GM23338 (cell line): ENCODE data around the gene LGALS7. TPM values are rescaled to one million over a fixed set of nuclear protein-coding genes. Genes with fewer than 3 reads are reported as not detected.
"Not testable (repeated sequence)": the region's sequence is repeated elsewhere in the genome, so short reads cannot be mapped to it uniquely, and the experiment has no call there.

Source experiments
- ATAC-seq: fragments of 200-7000 bp; cut with Tn5 transposase; 3 replicates; pipeline ENCODE4 v1.9.1; 2020
- DNase-seq: peaks from one replicate; pipeline ENCODE4 v3.0.0-alpha.2; 2015; ENCODE audit warnings: low spot score
- H2AFZ ChIP-seq: fragments of 200-600 bp; sonication (generic); 2 replicates; pipeline ENCODE4 v1.8.0; 2016; ENCODE audit warnings: antibody characterized with exemption, mild to moderate bottlenecking, moderate library complexity
- H3F3A ChIP-seq: fragments of 200-600 bp; sonication (generic); replicated peaks from 2 replicates; pipeline ENCODE4 v1.8.0; 2017; ENCODE audit warnings: antibody characterized with exemption, mixed run types, low read depth
- H3K27ac ChIP-seq: fragments of 200-600 bp; sonication (generic); 2 replicates; pipeline ENCODE4 v1.6.1; 2016; ENCODE audit warnings: low read depth
- H3K27me3 ChIP-seq: fragments of 200-600 bp; sonication (generic); 2 replicates; pipeline ENCODE4 v1.8.0; 2016; ENCODE audit warnings: mild to moderate bottlenecking, mixed run types, moderate library complexity; ENCODE audit not compliant: insufficient read depth
- H3K36me3 ChIP-seq: fragments of 200-600 bp; sonication (generic); 2 replicates; pipeline ENCODE4 v1.8.0; 2016; ENCODE audit warnings: mild to moderate bottlenecking; ENCODE audit not compliant: insufficient read depth
- H3K4me1 ChIP-seq: fragments of 200-600 bp; sonication (generic); 2 replicates; pipeline ENCODE4 v1.8.0; 2016; ENCODE audit warnings: mild to moderate bottlenecking, moderate library complexity; ENCODE audit not compliant: insufficient read depth
- H3K4me2 ChIP-seq: fragments of 200-600 bp; sonication (generic); 2 replicates; pipeline ENCODE4 v1.7.1; 2017; ENCODE audit warnings: mixed run types
- H3K4me3 ChIP-seq: fragments of 200-600 bp; sonication (generic); 2 replicates; pipeline ENCODE4 v1.6.1; 2016; ENCODE audit warnings: mixed run types
- H3K79me2 ChIP-seq: fragments of 200-600 bp; sonication (generic); replicated peaks from 2 replicates; pipeline ENCODE4 v1.8.0; 2017; ENCODE audit warnings: mild to moderate bottlenecking; ENCODE audit not compliant: insufficient read depth
- H3K9me2 ChIP-seq: fragments of 200-600 bp; sonication (generic); 2 replicates; pipeline ENCODE4 v1.8.0; 2017; ENCODE audit not compliant: insufficient read depth
- H4K20me1 ChIP-seq: fragments of 200-600 bp; sonication (generic); replicated peaks from 2 replicates; pipeline ENCODE4 v1.8.0; 2017; ENCODE audit warnings: mild to moderate bottlenecking; ENCODE audit not compliant: insufficient read depth
- H3K27ac Mint-ChIP-seq: 2 replicates; pipeline ENCODE4 v1.8.0; 2020; ENCODE audit warnings: inconsistent platforms, mild to moderate bottlenecking, moderate library complexity, mixed read lengths
- H3K27me3 Mint-ChIP-seq: 3 replicates; pipeline ENCODE4 v1.8.0; 2022; ENCODE audit warnings: low read depth, mild to moderate bottlenecking, moderate library complexity, mixed read lengths, inconsistent platforms; ENCODE audit not compliant: insufficient read depth, poor library complexity
- H3K36me3 Mint-ChIP-seq: 3 replicates; pipeline ENCODE4 v1.8.0; 2021; ENCODE audit warnings: low read depth, mild to moderate bottlenecking, inconsistent platforms, moderate library complexity, mixed read lengths
- H3K4me1 Mint-ChIP-seq: 3 replicates; pipeline ENCODE4 v1.8.0; 2020; ENCODE audit warnings: mild to moderate bottlenecking, inconsistent platforms, mixed read lengths
- H3K4me3 Mint-ChIP-seq: 3 replicates; pipeline ENCODE4 v1.8.0; 2021; ENCODE audit warnings: moderate library complexity, mild to moderate bottlenecking, inconsistent platforms, mixed read lengths
- H3K9me3 Mint-ChIP-seq: 3 replicates; pipeline ENCODE4 v1.8.0; 2020; ENCODE audit warnings: moderate library complexity, mild to moderate bottlenecking, inconsistent platforms, mixed read lengths
- ETS1 ChIP-seq: IDR thresholded peaks from 2 replicates; pipeline ENCODE4 v1.6.1; 2016; ENCODE audit warnings: antibody characterized with exemption
- ZNF114 ChIP-seq: fragments of 250-450 bp; sonication (Bioruptor Pico); IDR thresholded peaks from 2 replicates; pipeline ENCODE4 v1.5.0; 2020; ENCODE audit warnings: mild to moderate bottlenecking, moderate library complexity
- polyA plus RNA-seq: library from polyadenylated mRNA; unstranded; fragments of >200 nt; fragmentation: Nextera tagmentation; extraction: Ambion mirVana; gene quantifications from 2 replicates; pipeline ENCODE4 v1.2.1, GENCODE V29; 2016
- total RNA-seq: library from RNA; depleted of rRNA; stranded (reverse); fragments of >200 nt; shearing (Covaris generic); gene quantifications from 2 replicates; pipeline ENCODE4 v1.2.3, GENCODE V29; 2014
- TF ChIP-seq, protein P1 (sequence below): fragments of 250-450 bp; sonication (Bioruptor Pico); IDR thresholded peaks from 2 replicates; pipeline ENCODE4 v1.5.0; 2020; ENCODE audit warnings: mild to moderate bottlenecking, moderate library complexity
- TF ChIP-seq, protein P2 (sequence below), 2 experiments: fragments of 200-600 bp in 1 of 2; sonication (generic) in 1 of 2; conservative IDR thresholded peaks; 2 replicates each; pipeline versions ENCODE4 v1.5.1 to v1.6.1; 2016 to 2017; ENCODE audit warnings: antibody characterized with exemption in 2 of 2, low read depth in 2 of 2, mild to moderate bottlenecking in 2 of 2, moderate library complexity in 1 of 2

LGALS7 gene
- total and polyA plus RNA-seq, 2 experiments from 2014 or later = 1.6 TPM; not detected in 1

DNA sequence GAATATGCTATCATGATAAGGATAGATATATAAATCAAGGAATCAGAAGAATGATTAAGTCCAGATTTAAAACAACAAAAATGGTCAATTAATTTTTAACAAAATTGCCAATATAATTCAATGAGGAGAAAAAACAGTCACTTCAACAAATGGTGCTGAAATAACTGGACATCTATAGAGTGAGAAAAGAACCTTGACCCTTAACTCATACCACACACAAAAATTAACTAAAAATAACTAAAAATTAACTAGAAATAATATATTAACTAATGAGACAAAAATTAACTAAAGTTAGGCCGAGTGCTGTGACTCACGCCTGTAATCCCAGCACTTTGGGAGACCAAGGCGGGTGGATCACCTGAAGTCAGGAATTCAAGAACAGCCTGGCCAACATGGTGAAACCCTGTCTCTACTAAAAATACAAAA is 9.5 kb downstream of the LGALS7 start (continued):
- TF ChIP-seq, protein P1, sequence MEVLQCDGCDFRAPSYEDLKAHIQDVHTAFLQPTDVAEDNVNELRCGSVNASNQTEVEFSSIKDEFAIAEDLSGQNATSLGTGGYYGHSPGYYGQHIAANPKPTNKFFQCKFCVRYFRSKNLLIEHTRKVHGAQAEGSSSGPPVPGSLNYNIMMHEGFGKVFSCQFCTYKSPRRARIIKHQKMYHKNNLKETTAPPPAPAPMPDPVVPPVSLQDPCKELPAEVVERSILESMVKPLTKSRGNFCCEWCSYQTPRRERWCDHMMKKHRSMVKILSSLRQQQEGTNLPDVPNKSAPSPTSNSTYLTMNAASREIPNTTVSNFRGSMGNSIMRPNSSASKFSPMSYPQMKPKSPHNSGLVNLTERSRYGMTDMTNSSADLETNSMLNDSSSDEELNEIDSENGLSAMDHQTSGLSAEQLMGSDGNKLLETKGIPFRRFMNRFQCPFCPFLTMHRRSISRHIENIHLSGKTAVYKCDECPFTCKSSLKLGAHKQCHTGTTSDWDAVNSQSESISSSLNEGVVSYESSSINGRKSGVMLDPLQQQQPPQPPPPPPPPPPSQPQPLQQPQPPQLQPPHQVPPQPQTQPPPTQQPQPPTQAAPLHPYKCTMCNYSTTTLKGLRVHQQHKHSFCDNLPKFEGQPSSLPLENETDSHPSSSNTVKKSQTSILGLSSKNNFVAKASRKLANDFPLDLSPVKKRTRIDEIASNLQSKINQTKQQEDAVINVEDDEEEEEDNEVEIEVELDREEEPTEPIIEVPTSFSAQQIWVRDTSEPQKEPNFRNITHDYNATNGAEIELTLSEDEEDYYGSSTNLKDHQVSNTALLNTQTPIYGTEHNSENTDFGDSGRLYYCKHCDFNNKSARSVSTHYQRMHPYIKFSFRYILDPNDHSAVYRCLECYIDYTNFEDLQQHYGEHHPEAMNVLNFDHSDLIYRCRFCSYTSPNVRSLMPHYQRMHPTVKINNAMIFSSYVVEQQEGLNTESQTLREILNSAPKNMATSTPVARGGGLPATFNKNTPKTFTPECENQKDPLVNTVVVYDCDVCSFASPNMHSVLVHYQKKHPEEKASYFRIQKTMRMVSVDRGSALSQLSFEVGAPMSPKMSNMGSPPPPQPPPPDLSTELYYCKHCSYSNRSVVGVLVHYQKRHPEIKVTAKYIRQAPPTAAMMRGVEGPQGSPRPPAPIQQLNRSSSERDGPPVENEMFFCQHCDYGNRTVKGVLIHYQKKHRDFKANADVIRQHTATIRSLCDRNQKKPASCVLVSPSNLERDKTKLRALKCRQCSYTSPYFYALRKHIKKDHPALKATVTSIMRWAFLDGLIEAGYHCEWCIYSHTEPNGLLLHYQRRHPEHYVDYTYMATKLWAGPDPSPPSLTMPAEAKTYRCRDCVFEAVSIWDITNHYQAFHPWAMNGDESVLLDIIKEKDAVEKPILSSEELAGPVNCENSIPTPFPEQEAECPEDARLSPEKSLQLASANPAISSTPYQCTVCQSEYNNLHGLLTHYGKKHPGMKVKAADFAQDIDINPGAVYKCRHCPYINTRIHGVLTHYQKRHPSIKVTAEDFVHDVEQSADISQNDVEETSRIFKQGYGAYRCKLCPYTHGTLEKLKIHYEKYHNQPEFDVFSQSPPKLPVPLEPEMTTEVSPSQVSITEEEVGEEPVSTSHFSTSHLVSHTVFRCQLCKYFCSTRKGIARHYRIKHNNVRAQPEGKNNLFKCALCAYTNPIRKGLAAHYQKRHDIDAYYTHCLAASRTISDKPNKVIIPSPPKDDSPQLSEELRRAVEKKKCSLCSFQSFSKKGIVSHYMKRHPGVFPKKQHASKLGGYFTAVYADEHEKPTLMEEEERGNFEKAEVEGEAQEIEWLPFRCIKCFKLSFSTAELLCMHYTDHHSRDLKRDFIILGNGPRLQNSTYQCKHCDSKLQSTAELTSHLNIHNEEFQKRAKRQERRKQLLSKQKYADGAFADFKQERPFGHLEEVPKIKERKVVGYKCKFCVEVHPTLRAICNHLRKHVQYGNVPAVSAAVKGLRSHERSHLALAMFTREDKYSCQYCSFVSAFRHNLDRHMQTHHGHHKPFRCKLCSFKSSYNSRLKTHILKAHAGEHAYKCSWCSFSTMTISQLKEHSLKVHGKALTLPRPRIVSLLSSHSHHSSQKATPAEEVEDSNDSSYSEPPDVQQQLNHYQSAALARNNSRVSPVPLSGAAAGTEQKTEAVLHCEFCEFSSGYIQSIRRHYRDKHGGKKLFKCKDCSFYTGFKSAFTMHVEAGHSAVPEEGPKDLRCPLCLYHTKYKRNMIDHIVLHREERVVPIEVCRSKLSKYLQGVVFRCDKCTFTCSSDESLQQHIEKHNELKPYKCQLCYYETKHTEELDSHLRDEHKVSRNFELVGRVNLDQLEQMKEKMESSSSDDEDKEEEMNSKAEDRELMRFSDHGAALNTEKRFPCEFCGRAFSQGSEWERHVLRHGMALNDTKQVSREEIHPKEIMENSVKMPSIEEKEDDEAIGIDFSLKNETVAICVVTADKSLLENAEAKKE = no peak
- no peak for TF ChIP-seq ETS1
- TF ChIP-seq, protein P2, sequence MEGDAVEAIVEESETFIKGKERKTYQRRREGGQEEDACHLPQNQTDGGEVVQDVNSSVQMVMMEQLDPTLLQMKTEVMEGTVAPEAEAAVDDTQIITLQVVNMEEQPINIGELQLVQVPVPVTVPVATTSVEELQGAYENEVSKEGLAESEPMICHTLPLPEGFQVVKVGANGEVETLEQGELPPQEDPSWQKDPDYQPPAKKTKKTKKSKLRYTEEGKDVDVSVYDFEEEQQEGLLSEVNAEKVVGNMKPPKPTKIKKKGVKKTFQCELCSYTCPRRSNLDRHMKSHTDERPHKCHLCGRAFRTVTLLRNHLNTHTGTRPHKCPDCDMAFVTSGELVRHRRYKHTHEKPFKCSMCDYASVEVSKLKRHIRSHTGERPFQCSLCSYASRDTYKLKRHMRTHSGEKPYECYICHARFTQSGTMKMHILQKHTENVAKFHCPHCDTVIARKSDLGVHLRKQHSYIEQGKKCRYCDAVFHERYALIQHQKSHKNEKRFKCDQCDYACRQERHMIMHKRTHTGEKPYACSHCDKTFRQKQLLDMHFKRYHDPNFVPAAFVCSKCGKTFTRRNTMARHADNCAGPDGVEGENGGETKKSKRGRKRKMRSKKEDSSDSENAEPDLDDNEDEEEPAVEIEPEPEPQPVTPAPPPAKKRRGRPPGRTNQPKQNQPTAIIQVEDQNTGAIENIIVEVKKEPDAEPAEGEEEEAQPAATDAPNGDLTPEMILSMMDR (conservative IDR thresholded peaks at IDR 0.05; ENCODE audit: low read depth in 2 of 2) = no peak
- TF ChIP-seq ZNF114 = no peak

GRCh38 chr19:38761884-38762389 is 11.4 kb downstream of the LGALS7 start:
- not testable (repeated sequence) for DNase-seq, H3K27ac Mint-ChIP-seq, H4K20me1 ChIP-seq, H3K27me3 ChIP-seq, H2AFZ ChIP-seq, H3K36me3 Mint-ChIP-seq, H3K27ac ChIP-seq, H3F3A ChIP-seq, H3K4me1 Mint-ChIP-seq, H3K9me3 Mint-ChIP-seq, H3K9me2 ChIP-seq, ATAC-seq, H3K4me3 Mint-ChIP-seq, H3K27me3 Mint-ChIP-seq, H3K4me1 ChIP-seq, H3K79me2 ChIP-seq, H3K36me3 ChIP-seq, H3K4me2 ChIP-seq, H3K4me3 ChIP-seq

DNA sequence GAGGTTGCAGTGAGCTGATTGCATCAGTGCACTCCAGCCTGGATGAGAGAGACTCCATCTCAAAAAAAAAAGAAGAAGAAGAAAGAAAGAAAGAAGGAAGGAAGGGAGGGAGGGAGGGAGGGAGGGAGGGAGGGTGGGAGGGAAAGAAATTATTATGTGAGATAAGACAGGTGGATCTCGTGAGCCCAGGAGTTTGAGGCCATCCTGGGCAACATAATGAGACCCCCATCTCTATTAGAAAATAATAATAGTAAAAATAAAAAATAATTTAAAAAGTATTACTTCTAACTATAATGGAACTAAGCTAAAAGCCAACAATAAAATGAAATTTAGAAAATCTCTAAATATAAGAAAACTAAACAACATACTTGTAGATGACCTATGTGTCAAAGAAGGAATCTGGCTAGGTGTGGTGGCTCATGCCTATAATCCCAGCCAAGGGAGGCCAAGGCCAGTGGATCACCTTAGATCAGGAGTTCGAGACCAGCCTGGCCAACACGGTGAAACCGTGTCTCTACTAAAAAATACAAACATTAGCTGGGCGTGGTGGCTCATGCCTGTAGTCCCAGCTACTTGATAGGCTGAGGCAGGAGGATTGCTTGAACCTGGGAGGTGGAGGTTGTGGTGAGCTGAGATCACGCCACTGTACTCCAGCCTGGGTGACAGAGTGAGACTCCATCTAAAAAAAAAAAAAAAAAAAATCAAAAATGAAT is 12.4 kb downstream of the LGALS7 start:
- H3K9me3 Mint-ChIP-seq = not testable (repeated sequence)

More for the DNA sequence above, 12.4 kb downstream of the LGALS7 start:
- H3K4me3 Mint-ChIP-seq, H2AFZ ChIP-seq, H3K79me2 ChIP-seq, H3K9me2 ChIP-seq, H3K4me1 ChIP-seq, H3K36me3 Mint-ChIP-seq, H3K4me2 ChIP-seq, H3K27ac ChIP-seq, DNase-seq, H3K4me3 ChIP-seq, H3K27ac Mint-ChIP-seq, ATAC-seq, H4K20me1 ChIP-seq, H3F3A ChIP-seq, H3K36me3 ChIP-seq, H3K27me3 Mint-ChIP-seq, H3K27me3 ChIP-seq, H3K4me1 Mint-ChIP-seq: not testable (repeated sequence)
